Measurements from ENCODE around the gene PDE9A.

PDE9A gene

DNA sequence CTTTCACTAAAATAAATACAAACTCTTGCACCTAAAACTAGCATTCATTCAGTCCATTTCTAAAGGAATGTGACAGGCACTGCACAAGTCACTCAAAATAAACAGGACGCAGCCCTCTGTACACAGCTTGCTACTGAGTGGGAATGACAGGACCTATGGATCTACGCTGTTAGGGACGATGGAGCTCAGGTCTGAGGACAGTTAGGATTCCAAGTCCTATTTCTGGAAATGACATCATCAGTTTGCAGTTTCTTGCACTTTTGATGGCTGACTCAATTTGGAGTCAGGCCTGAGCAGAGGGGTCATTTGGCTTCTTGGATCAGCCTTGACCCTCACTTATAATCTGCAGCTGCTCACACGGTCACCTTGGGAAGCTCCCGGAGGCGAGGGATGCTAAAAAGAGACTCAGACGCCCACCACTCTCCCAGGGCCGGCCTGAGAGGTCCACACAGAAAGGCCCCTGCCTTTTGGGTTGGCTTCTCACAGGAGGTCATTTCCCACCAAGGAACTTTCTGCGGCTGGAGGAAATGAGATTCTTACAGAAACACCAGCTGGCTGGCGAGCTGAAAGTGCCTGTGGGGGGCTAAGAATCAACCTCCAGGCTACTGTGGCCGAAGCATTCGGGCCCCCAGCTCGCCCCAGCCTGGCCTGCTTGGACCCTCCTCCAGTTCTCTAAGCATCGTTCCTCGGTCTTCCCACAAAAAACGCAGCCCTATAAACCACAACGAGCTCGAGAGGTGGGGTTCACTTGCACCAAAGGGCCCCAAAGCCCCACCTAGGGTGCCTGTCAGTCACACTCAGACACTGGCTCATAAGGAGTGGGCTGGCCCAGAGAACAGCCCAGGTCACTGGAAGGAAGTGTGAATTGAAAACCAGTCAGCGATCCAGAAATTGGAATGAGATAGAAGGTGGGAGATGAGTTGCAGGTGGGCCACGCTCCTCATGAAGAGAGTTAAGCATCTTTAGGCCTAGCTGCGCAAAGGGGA is 8.9 kb upstream of the PDE9A start:
- DNase-seq, result no peak

- no peak for DNase-seq
These were observed 8.0 kb upstream of the PDE9A start for GRCh38 chr21:42645211-42646075.

- DNase-seq, result no peak
These were observed 7.2 kb upstream of the PDE9A start for GRCh38 chr21:42646076-42646825.

DNA sequence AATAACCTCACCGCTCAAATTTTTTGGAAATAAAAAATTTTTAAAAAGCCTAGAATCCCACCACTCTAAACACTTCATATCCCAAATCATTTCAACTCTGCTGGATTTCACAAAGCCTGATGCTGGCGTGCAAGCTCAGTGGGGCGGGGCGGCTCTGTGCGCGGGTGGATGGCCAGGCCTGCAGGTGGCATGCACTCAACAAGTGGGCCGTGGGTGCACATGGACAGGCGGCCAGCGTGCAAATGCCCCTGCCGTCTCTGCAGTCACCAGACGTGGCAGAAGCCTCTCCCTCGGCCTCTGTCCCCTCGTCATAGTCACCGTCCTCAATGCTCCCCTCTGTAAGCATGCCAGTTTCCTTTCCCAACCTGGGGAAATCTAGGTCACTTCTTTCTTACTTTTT is 6.6 kb upstream of the PDE9A start:
- DNase-seq, result no peak

GRCh38 chr21:42648606-42649005 is 4.8 kb upstream of the PDE9A start:
- no peak for DNase-seq

GRCh38 chr21:42649122-42650032 is 4.0 kb upstream of the PDE9A start:
- DNase-seq, result no peak

DNA sequence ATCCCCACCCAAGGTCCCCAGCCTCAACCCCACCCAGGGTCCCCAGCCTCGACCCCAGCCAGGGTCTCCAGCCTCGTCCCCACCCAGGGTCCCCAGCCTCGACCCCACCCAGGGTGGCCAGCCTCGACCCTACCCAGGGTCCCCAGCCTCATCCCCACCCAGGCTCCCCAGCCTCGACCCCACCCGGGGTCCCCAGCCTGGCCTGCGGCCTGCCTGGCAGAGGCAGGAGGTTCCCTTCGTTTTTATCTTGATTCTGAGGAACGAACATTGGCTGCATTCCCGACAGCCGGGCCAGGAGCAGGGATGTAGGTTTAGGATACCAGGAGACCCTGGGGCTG is 3.4 kb upstream of the PDE9A start:
- no peak for DNase-seq

DNA sequence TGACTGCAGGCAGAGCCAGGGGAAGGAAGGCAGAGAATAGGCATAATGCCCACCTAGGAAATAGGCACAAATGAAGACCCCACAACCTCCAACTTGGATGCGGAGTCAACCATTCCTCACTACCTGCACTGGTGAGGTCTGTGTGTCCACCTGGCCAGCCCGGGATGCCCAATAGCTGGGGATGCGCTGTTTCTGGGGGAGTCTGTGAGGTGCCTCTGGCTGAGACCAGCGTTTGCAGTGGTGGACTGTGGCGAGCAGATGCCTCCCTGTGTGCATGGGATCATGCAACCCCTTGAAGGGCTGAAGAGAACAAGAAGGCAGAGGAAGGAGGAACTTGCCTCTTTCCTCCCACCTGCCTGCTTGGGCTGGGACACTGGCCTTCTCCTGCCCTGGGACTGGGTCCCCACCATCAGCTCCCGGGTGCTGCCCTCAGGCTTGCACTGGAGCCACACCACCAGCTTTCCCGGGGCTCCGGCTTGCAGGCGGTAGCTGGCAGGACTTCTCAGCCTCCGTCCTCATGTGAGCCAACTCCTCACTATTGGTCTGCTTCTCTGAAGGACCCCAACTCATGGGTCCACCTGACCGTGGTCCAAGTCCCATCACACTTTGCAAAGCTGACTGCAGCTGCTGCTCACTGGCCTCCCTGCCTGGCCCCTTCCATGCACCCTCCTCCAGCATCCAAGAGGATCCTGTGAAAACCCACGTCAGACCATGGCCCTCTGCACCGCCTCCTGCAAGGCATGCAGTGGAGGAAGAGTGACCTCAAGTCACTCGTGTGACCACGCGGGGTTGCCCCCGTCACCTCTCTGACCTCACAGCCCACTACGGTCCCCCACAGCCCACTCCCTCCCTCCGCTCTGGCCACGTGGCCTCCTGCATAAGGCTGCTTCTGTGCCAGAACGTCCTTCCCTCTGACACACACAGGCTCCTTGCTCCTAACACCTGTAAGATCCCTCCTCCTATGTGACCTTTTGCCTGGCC is 2.7 kb upstream of the PDE9A start:
- no peak for DNase-seq

- no peak for DNase-seq
These were observed 1.7 kb upstream of the PDE9A start for GRCh38 chr21:42651515-42652401.

GRCh38 chr21:42652527-42653230 is 742 bp upstream of the PDE9A start:
- DNase-seq, result no peak

- peak; percentile 67 for DNase-seq
These were observed 925 bp downstream of the PDE9A start for GRCh38 chr21:42654179-42654912.

GRCh38 chr21:42654913-42655795 is 1.7 kb downstream of the PDE9A start:
- no peak for DNase-seq

- DNase-seq, result no peak
These were observed 2.7 kb downstream of the PDE9A start for GRCh38 chr21:42655796-42656770.

DNA sequence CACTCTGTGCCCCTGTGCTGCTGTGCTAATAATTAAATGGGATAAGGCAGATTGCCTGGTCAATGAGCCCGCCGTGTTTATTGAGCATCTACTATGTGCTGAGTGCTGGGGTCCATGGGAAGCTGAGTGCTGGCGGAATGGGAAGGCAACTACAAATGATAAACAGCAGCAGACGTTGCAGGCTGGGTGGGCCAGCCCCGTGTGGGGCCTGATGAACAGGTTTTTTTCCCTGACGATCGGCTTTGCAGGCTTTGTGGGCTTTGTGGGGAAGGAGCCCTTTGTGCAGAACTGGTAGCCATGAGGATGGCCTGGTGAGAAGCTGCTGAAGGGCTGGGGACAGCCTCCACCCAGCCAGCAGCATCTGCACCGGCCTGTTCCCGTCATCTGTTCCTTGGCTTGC is 3.5 kb downstream of the PDE9A start:
- no peak for DNase-seq

DNA sequence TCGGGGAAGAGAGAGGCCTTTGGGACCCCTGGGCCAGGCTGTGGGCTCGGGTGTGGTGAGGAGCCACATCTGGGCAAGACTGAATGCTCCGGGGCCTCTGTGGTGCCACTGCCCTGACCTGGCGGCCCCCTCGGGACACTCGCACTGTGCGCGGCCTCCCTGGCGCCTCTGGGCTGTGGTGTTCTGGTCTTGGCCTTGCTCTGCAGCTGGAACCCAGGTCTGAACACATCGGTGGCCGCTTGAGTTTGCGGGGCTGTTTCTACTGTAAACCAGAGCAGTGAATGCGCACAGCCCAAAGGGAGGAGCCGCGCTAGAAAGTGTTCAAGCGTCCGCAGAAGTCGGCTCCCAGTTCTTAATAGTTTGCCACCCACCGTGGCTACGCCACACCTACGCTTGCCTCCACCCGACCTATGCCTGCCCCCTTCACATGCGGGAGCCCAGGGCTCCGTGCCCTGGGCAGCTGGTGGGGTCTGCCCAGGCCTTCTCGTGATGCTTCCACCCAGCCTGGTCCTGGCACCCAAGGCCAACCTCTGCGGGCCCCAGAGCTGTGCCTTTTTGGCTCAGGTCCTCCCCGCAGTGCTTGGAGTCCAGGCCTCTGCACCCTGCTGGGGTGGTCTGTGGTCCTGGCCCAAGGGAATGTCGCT is 4.4 kb downstream of the PDE9A start:
- no peak for DNase-seq

Measured in NCI-H1092 (cell line).